Islet of Langerhans (tissue), 1 donor: ENCODE results near the gene NRP1.
A peak's percentile ranks its signal among the peaks of the same experiment; 100 is the strongest.
"Not testable (repeated sequence)": the region's sequence is repeated elsewhere in the genome, so short reads cannot be mapped to it uniquely, and the experiment has no call there.

Source experiments
- FAIRE-seq: peaks from one replicate; lab custom pipeline; 2011; peaks lifted over from hg19 to GRCh38; lab: Jason Lieb, UNC

The NRP1 gene

GRCh38 chr10:33334153-33334804, at the start of gene NRP1:
NRP1 (minus strand) TSS chr10:33334667; CDS start chr10:33334382, 285 bp downstream.
- FAIRE-seq = peak; percentile 43

DNA sequence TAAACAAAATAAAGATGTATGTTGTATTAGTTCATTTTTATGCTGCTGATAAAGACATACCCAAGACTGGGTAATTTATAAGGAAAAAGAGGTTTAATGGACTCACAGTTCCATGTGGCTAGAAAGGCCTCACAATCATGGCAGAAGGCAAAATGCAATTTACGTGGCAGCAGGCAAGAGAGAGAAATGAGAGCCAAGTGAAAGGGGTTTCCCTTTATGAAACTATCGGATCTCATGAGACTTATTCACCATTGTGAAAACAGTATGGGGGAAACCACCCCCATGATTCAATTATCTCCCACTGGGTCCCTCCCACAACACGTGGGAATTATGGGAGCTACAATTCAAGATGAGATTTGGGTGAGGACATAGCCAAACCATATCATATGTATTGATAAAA, 49.7 kb upstream of the NRP1 start:
- FAIRE-seq = not testable (repeated sequence)

- no peak for FAIRE-seq
Observed at GRCh38 chr10:33382921-33383713, 48.6 kb upstream of the NRP1 start.

- FAIRE-seq = no peak
Observed at GRCh38 chr10:33382216-33382600, 47.7 kb upstream of the NRP1 start.

- no peak for FAIRE-seq
Observed at GRCh38 chr10:33381451-33382215, 47.2 kb upstream of the NRP1 start.

- no peak for FAIRE-seq
Observed at GRCh38 chr10:33377658-33378025, 43.2 kb upstream of the NRP1 start.

DNA sequence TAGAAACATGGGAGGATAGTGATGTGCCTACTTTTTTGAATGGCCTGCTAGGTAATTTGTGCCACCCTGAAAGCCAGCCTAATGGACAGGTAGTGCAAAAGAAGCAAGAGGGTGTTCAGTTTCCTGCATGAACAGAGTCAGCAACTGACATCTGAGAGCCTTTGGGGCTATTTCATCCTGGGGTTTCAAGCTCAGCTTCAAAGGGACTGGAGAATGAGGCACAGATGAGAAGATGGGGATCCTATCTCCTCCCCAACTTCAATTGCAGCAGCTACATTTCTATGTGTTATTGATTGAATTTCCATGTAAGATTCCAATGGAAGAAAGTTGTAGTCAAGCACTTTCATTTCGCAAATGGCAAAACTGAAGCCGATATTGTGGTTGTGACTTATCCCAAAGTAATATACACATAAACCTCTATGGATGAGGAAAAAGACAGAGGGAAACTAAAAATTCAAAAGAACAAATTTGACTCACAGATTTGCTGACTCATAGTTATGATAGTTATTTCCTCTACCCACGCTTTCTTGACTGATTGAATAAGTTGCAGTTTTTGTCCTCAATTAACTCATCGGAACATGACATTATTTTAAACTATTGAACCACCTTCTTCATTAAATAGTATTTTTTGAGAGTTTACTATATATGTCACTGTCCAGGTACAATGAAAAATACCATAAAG, 42.6 kb upstream of the NRP1 start:
- no peak for FAIRE-seq

GRCh38 chr10:33376476-33376875, 42.0 kb upstream of the NRP1 start:
- FAIRE-seq = no peak

- FAIRE-seq = no peak
Observed at GRCh38 chr10:33373263-33373662, 38.8 kb upstream of the NRP1 start.

GRCh38 chr10:33371234-33371633, 36.8 kb upstream of the NRP1 start:
- FAIRE-seq = no peak

- no peak for FAIRE-seq
Observed at GRCh38 chr10:33370434-33370930, 36.0 kb upstream of the NRP1 start.

DNA sequence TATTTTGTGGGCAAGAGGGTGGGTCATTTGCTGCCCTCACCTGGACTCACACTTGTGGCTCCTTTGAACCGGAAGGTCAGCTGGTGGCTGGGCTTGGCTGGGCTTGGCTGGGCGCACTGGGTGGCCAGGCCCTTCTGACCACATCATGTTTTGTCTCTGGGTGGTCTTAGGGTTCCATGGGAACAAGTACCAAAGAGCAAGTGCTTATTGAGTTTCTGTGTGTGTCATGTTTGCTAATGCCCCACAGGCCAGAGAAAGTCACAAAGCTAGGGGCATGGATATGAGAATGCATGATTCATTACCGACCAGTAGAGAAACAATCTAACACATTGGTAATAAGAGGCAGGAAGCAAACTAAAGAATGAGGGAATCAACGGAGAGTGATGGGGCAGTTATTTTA, 33.6 kb upstream of the NRP1 start:
- FAIRE-seq = no peak

DNA sequence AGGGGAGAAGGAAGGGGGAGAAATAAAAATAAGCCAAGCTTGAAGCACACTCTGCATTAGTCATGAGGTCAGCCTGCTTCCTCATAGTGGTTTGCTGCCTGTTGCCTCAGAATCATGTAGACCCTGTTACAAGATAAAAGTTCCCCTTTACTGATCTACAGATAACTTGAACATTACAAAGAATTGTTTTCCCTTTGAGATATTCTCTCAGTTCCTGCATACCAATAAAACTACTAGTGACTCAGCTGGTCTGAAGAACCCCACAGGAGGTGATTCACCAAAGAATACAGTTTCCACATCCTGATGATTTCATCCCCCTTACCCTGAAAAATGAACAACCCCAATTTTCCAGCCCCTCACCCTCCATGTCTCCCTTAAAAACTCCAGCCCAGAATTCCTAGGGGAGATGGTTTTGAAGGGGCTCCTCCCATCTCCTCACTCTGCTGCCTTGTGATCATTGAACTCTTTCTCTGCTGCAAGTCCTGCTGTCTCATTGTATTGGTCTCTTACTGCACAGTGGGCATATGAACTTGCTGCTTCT, 31.5 kb upstream of the NRP1 start:
- FAIRE-seq = no peak

DNA sequence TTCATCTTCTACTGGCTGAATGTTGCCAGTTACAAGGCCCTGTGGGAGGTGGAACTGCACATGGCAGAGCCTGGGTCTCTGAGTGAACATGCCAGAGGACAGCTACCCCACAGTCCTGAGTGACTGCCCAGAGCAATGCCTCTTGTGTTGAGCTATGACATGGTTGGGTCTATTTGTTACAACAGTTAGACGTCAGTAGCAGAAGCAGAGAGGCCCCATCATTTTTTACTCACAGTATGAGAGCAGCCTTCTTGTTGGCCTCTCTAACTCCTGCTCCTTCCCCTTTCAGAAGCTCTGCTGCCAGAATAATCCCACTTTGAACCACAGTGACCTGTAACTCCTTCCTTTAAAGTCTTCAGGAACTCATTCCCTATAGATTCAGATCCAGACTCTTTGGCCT, 30.8 kb upstream of the NRP1 start:
- FAIRE-seq = no peak

- no peak for FAIRE-seq
Observed at GRCh38 chr10:33363106-33363505, 28.6 kb upstream of the NRP1 start.

DNA sequence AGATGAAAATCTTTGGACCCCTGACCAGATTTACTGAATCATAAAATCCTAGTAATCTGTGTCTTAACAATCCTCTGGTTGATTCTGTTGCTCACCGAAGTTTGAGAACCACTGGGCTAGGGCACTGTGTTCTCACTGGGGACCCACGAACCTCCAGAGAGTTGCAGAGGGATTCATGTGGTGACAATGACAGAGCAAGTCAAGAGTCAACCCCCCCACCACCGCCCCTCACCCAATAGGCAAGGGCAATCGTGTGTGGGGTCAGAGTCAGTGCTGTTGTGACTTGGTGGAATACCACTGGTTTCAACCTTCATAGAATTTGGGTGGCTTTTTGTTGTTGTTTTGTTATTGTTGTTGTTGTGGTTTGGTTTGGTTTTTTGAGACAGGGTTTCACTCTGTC, 23.5 kb upstream of the NRP1 start:
- no peak for FAIRE-seq

GRCh38 chr10:33355274-33355673, 20.8 kb upstream of the NRP1 start:
- no peak for FAIRE-seq

GRCh38 chr10:33353853-33354252, 19.4 kb upstream of the NRP1 start:
- no peak for FAIRE-seq

- FAIRE-seq = no peak
Observed at GRCh38 chr10:33353334-33353733, 18.9 kb upstream of the NRP1 start.

DNA sequence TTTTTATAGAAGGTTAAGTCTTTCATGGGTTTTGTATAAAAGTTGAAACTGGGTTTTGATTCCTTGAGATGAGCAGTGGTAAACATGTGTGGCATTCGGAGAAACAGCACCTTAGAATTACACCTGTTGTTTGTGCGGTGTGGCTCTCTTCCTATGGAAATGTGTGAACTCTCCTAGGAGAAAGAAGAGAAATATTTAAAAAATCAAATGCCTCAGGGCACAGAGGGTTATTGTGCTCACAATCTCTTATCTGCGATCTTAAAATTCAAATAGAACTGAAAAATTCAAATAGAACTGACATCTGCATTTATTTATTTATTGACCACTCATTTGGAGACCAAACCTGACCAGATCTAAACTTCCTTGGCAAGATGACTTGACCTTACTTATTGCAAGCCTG, 18.1 kb upstream of the NRP1 start:
- no peak for FAIRE-seq

GRCh38 chr10:33352175-33352574, 17.7 kb upstream of the NRP1 start:
- no peak for FAIRE-seq

- no peak for FAIRE-seq
Observed at GRCh38 chr10:33350041-33350440, 15.6 kb upstream of the NRP1 start.
